WERI-Rb-1 (cell line): ENCODE data around the gene CDK10.
"Not testable (repeated sequence)": the region's sequence is repeated elsewhere in the genome, so short reads cannot be mapped to it uniquely, and the experiment has no call there.

ENCODE experiments used
- DNase-seq: peaks from one replicate; pipeline ENCODE4 v3.0.0-alpha.2; 2020
- H3K27ac ChIP-seq: fragments of 250-450 bp; sonication (Bioruptor Pico); 2 replicates; pipeline ENCODE4 v1.5.1; 2020; ENCODE audit warnings: mild to moderate bottlenecking, moderate library complexity
- H3K27me3 ChIP-seq: fragments of 250-450 bp; sonication (Bioruptor Pico); 2 replicates; pipeline ENCODE4 v1.5.1; 2021; ENCODE audit warnings: mild to moderate bottlenecking, low read depth, moderate library complexity; ENCODE audit not compliant: insufficient read depth, severe bottlenecking
- H3K36me3 ChIP-seq: fragments of 250-450 bp; sonication (Bioruptor Pico); 2 replicates; pipeline ENCODE4 v1.5.1; 2020; ENCODE audit warnings: mild to moderate bottlenecking, moderate library complexity
- H3K4me3 ChIP-seq: 2 replicates; pipeline ENCODE4 v1.5.1; 2011; ENCODE audit warnings: low read depth, mild to moderate bottlenecking, control low read depth, low read length
- H3K9me3 ChIP-seq: fragments of 250-450 bp; sonication (Bioruptor Pico); 2 replicates; pipeline ENCODE4 v1.5.1; 2021; ENCODE audit warnings: mild to moderate bottlenecking, moderate library complexity; ENCODE audit not compliant: severe bottlenecking
- TF ChIP-seq, protein P1 (sequence below): IDR thresholded peaks from 2 replicates; pipeline ENCODE4 v1.5.1; 2011; ENCODE audit warnings: low read depth, mild to moderate bottlenecking, control low read depth, inconsistent platforms, low read length

CDK10 gene

DNA sequence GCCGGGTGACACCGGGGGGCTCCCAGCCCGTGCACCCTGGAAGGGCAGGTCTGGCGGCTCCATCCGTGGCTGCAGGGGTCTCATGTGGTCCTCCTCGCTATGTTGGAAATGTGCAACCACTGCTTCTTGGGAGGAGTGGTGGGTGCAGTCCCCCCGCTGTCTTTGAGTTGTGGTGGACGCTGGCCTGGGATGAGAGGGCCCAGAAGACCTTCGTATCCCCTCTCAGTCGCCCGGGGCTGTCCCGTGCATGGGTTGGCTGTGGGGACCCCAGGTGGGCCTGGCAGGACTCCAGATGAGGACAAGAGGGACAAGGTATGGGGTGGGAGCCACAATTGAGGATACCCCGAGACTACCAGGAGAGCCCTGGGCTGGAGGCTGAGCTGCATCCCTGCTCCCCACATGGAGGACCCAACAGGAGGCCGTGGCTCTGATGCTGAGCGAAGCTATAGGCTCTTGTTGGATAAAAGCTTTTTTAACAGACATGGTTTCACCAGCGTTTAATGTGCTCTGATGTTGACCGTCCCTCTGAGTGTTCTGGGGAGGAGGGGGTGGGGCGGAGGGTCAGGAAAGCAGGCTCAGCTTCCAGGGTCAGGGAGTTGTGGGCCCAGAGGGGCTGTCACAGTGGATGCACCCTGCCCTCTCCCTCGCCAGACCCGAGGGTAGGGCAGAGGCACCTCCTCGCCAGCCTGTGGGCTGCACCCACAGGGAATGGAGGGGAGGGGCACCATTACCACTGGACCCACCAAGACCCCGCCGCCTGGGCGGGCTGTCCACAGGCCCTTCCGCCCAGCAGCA is 9.6 kb downstream of the CDK10 start:
- Histone ChIP-seq H3K27me3 (no peaks in the 10 kb centered on the region), H3K27ac (no peak overlapping the region), H3K9me3 (no peaks in the 10 kb centered on the region), H3K4me3 (no peak overlapping the region), H3K36me3 (peaks cover 2% of the 10 kb centered on the region; the same call in 1 of the 2 replicates)
- DNase-seq: no peak
- TF ChIP-seq, protein P1, sequence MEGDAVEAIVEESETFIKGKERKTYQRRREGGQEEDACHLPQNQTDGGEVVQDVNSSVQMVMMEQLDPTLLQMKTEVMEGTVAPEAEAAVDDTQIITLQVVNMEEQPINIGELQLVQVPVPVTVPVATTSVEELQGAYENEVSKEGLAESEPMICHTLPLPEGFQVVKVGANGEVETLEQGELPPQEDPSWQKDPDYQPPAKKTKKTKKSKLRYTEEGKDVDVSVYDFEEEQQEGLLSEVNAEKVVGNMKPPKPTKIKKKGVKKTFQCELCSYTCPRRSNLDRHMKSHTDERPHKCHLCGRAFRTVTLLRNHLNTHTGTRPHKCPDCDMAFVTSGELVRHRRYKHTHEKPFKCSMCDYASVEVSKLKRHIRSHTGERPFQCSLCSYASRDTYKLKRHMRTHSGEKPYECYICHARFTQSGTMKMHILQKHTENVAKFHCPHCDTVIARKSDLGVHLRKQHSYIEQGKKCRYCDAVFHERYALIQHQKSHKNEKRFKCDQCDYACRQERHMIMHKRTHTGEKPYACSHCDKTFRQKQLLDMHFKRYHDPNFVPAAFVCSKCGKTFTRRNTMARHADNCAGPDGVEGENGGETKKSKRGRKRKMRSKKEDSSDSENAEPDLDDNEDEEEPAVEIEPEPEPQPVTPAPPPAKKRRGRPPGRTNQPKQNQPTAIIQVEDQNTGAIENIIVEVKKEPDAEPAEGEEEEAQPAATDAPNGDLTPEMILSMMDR: no peak

DNA sequence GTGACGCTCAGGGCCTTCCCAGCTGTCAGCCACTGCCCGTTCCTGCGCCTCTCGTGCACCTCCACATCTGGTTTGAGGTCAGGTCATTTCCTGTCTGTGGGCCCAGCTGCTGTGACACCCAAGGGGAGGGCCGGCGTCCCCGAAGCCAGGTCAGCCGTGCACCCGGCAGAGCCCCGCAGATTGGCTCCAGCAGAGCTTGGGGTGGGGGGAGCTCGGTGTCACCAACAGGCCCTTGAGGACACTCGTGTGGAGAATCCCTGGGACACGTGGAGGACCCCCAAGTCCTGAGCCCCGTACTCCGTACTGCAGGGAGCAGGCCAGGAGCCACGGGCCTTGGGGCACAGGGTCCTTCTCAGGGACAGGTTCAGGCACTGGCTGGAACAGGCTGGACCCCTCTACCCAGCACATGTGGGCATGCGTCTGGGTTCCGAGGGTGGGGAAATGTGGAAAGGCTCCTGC is 10.2 kb downstream of the CDK10 start:
- Histone ChIP-seq H3K36me3 (no peaks in the 10 kb centered on the region; the same call in 1 of the 2 replicates), H3K9me3 (no peaks in the 10 kb centered on the region), H3K27ac (peak overlapping the region; percentile 23; the same call in 1 of the 2 replicates), H3K4me3 (no peak overlapping the region), H3K27me3 (no peaks in the 10 kb centered on the region)
- DNase-seq: no peak
- TF ChIP-seq, protein P1: no peak

DNA sequence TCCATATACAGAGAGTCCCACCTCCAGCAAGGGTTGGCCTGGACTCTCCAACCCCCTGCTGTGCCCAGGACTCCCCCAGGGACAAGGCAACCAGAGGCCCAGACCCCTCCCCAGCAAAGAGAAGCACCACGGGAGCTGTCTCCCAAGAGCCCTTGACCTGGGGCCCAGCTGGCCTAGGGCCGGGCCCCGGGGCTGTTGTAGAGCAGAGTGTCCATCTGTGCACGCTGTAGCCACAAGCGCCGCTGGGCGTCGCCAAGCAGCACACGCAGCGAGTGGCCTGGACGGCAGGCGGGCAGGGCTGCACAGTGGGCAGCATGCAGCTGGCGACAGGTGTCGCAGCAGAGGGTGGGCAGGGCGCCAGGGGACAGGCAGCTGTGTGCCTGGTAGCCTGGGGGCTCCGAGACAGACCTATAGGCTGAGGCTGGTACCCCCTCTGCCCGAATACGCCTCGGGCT is 10.7 kb downstream of the CDK10 start:
- H3K4me3 ChIP-seq: no peak overlapping the region
- TF ChIP-seq, protein P1: peak; percentile 45; the same call in 1 of the 2 replicates
- H3K36me3 ChIP-seq: no peaks in the 10 kb centered on the region; the same call in 1 of the 2 replicates
- H3K9me3 ChIP-seq: no peaks in the 10 kb centered on the region
- DNase-seq: peak; percentile 49
- peak overlapping the region; percentile 29; the same call in 1 of the 2 replicates for H3K27ac ChIP-seq
- no peaks in the 10 kb centered on the region for H3K27me3 ChIP-seq

DNA sequence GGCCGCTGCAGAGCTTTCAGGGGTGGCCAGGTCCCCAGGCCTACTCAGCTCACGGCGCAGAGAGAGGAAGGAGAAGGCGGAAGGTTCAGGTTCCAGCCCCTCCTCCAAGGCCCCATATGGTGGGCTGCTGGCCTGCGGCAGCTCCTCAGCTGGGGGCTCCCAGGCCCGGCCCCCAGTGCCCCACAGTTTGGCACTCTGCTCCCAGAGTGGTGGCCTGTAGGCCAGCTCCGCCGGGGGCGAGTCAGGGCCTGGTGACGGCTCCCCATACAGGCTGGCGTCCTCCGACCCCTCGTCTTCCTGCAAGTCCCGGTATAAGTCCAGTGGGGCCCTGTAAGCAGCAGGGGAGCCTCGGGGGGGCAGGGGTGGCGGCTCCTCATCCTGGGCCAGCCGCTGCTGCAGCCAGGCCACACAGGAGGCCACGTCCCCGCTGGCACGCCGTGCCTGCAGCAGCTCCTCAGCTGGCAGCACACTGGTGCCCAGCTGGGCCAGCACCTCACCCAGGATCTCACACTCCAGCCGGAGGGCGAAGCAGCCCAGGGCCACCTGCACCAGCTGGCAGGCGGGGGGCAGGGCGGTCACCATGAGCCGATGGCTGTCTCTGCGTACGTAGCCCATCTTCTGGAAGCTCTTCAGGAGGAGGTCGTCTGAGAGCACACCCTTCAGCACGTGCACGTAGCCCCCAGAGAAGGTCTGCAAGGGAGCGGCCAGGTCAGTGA is 11.3 kb downstream of the CDK10 start:
- no peak for DNase-seq
- no peaks in the 10 kb centered on the region; the same call in 1 of the 2 replicates for H3K36me3 ChIP-seq
- H3K4me3 ChIP-seq: no peak overlapping the region

DNA sequence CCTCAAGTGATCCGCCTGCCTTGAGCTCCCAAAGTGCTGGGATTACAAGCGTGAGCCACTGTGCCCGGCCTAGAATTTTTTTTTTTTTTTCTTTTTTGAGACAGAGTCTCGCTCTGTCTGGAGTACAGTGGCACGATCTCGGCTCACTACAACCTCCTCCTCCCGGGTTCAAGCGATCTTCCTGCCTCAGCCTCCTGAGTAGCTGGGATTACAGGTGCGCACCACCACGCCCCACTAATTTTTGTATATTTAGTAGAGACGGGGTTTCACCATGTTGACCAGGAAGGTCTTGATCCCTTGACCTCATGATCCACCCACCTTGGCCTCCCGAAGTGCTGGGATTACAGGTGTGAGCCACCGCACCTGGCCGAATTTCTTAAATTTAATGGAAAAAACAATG is 12.2 kb downstream of the CDK10 start:
- H3K9me3 ChIP-seq, H3K27ac ChIP-seq, H3K27me3 ChIP-seq, H3K4me3 ChIP-seq, H3K36me3 ChIP-seq, DNase-seq: not testable (repeated sequence)

More for the DNA sequence above, 11.3 kb downstream of the CDK10 start:
- Histone ChIP-seq H3K27me3 (no peaks in the 10 kb centered on the region), H3K9me3 (no peaks in the 10 kb centered on the region), H3K27ac (peak overlapping the region; percentile 29; the same call in 1 of the 2 replicates)
- TF ChIP-seq, protein P1: no peak

DNA sequence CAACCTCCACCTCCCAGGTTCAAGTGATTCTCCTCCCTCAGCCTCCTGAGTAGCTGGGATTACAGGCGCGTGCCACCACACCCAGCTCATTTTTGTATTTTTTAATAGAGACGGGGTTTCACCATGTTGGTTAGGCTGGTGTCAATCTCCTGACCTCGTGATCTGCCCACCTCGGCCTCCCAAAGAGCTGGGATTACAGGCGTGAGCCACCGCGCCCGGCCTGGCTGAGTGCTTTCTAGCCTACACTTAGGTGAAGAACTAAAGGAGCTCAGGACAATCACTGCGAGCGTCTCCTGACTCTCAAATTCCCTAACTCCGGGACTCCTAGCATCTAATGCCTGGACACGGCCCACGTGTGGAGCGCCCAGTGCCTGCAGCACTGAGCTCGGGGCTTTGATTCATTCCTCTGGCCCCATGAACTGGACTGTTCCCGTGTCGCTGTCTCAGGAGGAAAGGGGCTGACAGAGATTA is 13.2 kb downstream of the CDK10 start:
- H3K36me3 ChIP-seq, H3K9me3 ChIP-seq, H3K27me3 ChIP-seq, DNase-seq, H3K4me3 ChIP-seq: not testable (repeated sequence)
- peak overlapping the region; percentile 29; the same call in 1 of the 2 replicates for H3K27ac ChIP-seq
